NCI-H446 treated with DMSO at 0.1 percent for 48 hours (cell line): ENCODE data around the gene TATDN3.
"Not testable (repeated sequence)": the region's sequence is repeated elsewhere in the genome, so short reads cannot be mapped to it uniquely, and the experiment has no call there.

Experiments used
- DNase-seq: peaks from one replicate; lab custom pipeline; 2025; lab: John Stamatoyannopoulos, UW

TATDN3 gene

DNA sequence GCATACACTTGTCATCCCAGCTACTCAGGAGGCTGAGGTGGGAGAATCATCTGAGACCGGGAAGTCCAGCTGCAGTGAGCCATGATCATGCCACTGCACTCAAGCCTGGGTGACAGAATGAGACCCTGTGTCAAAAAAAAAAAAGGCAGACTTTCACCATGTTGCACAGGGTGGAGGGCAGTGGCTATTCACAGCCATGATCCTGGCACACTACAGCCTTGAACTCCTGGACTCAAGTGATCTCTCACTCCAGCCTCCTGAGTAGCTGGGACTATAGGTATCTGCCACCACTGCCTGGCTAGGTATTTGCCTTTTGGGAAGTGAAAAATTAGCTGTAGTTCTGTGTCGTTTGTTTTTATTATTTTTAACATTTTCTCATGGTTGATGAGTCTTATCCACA lies 36.7 kb downstream of the TATDN3 start:
- no peak for DNase-seq

DNA sequence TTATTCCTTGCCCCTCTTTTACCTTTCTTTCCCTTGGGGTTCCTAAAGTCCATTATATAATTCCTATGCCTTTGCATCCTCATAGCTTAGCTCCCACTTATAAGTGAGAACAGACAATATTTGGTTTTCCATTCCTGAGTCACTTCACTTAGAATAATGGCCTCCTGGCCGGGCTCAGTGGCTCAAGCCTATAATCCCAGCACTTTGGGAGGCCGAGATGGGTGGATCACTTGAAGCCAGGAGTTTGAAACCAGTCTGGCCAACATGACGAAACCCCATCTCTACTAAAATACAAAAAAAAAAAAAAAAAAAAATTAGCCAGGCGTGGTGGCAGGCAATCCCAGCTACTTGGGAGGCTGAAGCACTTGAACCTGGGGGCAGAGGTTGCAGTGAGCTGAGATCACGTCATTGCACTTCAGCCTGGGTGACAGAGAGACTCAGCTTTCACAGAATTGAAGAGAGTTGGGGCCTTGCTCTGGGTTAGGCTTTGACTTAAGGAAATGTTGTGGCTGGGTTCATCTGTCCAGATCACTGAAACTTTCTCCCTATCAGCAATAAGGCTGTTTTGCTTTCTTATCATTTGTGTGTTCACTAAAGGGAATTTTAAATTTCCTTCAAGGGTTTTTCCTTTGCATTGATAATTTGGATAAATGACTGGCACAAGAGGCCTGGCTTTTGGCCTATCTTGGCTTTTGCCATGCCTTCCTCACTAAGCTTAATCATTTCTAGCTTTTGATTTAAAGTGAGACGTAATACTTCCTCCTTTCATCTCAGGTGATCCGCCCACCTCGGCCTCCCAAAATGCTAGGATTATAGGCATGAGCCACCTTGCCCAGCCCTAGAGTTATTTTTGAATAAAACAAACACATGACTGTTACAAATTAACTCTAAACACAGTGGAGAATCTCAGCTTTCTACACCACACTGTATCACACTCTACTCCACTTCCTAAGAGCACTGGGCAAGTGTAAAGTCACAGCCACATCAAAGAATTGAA lies 41.8 kb downstream of the TATDN3 start:
- not testable (repeated sequence) for DNase-seq

DNA sequence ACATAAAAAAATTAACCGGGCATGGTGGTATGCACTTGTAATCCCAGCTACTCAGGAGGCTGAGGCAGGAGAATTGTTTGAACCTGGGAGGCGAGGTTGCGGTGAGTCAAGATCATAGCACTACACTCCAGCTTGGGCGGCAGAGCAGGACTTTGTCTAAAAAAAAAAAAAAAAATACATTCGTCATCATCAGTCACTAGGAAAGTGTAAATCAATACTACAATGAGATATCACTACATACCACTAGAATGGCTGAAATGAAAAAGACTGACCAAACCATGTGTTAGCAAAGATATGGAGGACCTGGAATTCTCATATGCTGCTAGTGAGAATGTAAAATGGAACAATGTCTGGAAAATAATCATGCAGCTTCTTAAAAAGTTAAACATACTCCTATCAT lies 46.5 kb downstream of the TATDN3 start:
- no peak for DNase-seq

DNA sequence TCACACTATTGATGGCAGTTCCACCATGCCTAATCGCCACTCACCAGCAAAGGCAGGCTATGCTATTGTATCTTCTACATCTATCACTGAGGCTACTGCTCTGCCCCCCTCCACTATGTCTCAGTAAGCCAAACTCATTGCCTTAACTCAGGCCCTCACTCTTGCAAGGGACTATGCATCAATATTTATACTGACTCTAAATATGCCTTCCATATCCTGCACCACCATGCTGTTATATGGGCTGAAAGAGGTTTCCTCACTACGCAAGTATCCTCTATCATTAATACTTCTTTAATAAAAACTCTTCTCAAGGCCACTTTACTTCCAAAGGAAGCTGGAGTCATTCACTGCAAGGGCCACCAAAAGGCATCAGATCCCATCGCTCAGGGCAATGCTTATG lies 52.8 kb downstream of the TATDN3 start:
- DNase-seq = not testable (repeated sequence)

DNA sequence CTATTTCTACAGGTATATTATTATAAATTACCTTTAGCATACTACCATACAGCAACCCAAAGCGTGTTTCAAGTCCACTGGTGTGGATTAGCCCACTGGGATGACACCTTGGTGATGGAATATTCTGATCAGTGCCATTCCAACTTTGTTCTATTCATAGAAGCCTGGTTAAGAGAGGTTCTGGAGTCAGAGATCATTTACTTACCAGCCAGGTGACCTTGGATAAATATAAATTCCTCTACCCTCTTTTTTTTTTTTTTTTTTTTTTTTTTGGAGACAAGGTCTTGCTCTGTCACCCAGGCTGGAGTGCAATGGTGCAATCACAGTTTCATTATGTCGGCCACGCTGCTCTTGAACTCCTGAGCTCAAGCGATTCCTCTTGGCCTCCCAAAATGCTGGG lies 55.9 kb downstream of the TATDN3 start, which contains the start of gene SPATA45:
SPATA45 (minus strand) TSS at position 101 of the 400 bp plus-strand sequence. CDS start 11,500 bp downstream, outside the sequence.
- DNase-seq = no peak

DNA sequence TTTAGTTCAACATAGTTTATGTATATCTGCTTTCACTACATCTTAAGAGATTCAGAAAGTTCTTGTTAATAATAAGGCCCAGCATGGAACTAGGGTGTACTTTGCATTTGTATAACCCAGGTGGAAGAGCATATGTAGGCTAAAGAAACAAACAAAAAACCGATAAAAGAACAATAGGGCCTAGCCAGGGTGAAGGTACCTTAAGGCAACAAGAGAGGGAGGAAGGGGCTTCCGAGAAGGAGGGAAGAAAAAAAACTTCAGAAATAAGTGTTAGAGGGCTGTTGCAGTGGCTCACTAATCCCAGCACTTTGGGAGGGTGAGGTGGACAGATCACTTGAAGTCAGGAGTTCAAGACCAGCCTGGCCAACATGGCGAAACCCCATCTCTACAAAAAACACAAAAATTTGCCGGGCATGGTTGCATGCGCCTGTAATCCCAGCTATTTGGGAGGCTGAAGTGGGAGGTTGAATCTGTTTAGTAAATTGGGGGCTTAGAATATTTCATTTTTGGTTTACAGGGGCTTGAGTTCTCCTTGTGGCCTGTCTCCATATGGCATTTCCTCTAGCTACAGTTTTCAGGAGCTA lies 60.5 kb downstream of the TATDN3 start:
- no peak for DNase-seq

DNA sequence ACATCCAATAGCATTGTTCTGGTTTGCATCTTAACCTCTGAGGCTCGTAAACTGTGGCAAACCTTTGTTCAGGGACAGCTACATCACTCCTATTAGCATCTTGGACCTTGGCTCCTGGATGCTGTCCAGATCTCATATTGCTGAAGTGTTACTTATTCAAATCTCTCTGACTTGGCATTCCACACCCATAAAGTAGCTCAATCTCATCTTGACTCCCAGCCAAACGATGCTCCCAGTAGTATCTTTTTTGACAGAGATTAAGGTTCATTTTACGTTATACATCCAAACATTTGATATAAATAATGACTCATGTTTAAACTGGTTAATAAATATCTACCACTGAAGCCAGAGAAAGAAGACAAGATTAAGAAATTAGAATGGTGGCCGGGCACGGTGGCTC lies 62.0 kb downstream of the TATDN3 start:
- no peak for DNase-seq

DNA sequence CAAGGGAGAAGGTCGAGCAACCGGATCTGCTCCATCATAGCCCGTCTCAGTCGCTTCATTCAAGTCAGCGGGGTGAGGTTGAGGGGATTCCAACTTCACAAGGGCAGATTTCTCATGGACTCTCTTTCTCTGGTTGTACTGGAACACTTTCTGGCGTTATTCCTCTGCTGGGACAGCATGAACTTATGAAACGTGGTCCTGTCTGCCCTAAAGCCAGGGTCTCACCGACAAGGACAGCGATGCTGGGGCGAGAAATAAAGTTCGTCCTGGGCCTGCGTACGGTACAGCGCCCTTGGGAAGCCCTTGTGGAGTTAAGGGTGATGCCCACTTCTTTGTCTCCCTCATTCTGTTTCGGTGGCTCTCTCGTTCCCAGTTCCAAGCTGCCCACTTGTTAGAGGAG lies 65.1 kb downstream of the TATDN3 start:
- DNase-seq = no peak

DNA sequence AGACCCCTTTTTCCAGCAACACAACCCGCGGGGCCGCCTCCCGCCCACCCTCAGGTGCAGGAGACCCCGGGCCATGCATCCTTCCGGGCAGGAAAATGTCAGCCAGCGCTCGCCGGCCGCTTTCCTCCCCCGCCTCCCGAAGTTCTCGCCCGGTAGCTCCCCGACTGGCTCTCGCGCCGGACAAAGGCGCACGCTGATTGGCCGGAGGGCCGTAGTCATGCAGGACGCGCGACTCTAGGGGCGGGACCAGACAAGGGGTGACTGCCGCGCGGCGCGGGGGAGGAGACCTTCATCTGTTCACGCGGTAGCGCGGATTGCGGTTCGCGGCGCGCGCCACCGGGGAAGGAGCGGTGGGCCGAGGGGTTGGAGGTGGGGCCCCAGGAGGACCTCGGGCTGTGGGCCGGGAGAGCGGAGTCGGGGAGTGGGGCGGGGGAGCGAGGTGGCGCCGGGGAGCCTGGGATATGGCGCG lies 66.3 kb downstream of the TATDN3 start, which contains the start of gene FLVCR1:
FLVCR1 (plus strand) TSS at position 284 of the 469 bp plus-strand sequence; CDS start at position 462, 178 bp downstream.
- peak; percentile 95 for DNase-seq

DNA sequence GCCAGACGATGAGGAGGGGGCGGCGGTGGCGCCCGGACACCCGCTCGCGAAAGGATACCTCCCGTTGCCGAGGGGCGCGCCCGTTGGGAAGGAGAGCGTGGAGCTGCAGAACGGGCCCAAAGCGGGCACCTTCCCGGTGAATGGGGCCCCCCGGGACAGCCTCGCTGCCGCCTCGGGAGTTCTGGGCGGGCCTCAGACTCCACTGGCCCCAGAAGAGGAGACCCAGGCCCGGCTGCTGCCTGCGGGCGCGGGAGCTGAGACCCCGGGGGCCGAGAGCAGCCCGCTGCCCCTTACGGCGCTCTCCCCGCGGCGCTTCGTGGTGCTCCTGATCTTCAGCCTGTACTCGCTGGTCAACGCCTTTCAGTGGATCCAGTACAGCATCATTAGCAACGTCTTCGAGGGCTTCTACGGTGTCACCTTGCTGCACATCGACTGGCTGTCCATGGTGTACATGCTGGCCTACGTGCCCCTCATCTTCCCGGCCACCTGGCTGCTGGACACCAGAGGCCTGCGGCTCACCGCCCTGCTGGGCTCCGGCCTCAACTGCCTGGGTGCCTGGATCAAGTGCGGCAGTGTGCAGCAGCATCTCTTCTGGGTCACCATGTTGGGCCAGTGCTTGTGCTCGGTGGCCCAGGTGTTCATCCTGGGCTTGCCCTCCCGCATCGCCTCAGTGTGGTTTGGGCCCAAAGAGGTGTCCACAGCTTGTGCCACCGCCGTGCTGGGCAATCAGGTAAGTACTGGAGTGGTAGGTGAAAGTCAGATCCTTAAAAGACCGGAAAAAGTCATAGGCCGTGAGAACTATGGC lies 67.0 kb downstream of the TATDN3 start:
- no peak for DNase-seq

DNA sequence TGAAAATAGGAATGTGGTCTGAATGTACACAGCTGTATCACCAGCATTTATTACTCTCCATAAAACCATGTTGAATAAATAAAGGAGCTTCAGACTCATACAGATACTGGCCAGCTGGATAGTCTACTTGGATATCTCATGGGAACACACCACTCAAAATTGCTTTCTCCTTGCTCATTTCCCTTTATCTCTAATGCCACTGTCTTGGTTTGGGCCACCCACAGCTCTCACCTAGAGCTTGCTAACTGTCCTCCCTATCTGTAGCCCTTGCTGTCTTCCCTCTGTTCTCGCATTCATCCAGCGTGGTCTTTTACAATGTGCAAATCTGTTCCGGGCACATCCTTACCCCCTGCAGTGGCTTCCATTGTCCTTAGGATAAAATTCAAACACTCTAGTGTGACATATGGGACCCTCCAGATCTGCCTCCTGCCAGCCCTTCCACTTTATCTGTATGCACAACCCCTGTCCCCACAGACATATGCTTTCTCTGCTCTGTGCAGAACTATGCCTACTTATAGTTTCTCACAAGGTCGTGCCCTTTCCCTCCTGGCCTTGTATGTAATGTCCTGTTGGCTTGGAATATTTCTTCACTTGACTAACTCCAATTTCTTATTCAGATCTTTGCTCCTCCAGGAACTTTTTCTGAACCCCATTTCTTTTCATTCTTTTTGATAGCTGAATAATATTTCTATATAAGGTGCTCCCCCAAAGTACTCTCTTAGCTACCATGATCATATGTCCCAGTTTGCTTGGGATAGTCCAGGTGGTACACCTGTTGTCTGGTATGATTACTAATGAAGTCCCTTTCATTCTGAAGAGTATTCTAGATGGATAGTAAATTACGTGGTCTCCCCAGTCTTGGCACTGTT lies 69.3 kb downstream of the TATDN3 start:
- DNase-seq = no peak

DNA sequence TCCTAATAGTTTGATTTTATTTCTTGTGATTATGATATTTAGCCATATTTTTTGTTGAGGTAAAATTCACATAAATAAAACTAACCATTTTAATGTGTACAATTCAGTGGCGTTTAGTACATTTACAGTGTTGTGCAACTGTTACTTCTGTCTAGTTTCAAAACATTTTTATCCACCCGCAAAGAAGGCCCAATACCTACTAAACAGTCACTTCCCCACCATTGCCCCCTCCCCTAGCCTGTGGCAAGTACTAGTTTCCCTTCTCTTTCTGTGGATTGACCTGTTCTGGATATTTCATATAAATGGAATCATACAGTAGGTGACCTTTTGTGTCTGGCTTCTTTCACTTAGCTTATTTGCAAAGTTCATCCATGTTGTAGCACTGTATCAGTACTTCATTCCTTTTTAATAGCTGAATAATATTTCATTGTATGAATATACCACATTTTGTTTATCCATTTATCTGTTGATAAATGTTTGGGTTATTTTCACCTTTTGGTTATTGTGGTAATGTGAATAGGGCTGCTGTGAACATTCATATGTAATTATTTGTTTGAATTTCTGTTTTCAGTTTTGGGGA lies 70.5 kb downstream of the TATDN3 start:
- DNase-seq = no peak

DNA sequence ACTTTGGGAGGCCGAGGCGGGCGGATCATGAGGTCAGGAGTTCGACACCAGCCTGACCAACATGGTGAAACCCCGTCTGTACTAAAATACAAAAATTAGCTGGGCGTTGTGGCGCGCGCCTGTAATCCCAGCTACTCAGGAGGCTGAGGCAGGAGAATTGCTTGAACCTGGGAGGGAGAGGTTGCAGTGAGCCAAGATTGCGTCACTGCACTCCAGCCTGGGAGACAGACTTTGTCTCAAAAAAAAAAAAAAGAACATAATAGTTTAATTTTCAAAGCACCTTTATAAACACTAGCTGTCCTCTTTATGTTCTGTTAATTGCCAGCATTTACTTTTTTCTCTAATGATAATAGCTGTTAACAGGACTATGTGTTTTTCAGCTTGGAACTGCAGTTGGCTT lies 71.7 kb downstream of the TATDN3 start:
- not testable (repeated sequence) for DNase-seq

DNA sequence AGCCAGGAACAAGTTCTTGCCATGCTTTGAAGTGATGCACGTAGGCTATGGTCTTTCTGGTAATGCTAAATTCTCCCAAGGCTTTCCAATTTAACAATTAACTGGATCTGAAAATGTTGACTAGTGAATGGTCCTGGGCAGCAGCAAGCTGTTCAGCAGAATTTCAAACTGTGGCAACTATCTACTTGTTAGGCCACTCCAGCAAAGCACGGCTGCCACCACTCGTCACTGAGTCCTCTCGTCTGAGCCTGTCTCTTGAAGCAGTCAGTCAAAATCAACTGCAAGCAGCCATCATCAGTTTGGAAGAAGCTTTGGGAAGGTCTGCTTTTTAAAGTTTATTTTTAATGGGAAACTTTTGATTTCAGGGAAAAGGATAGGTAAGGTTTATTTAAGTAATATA lies 72.5 kb downstream of the TATDN3 start:
- DNase-seq = no peak
